Measurements from ENCODE around the gene ZSCAN22.

The ZSCAN22 gene

DNA sequence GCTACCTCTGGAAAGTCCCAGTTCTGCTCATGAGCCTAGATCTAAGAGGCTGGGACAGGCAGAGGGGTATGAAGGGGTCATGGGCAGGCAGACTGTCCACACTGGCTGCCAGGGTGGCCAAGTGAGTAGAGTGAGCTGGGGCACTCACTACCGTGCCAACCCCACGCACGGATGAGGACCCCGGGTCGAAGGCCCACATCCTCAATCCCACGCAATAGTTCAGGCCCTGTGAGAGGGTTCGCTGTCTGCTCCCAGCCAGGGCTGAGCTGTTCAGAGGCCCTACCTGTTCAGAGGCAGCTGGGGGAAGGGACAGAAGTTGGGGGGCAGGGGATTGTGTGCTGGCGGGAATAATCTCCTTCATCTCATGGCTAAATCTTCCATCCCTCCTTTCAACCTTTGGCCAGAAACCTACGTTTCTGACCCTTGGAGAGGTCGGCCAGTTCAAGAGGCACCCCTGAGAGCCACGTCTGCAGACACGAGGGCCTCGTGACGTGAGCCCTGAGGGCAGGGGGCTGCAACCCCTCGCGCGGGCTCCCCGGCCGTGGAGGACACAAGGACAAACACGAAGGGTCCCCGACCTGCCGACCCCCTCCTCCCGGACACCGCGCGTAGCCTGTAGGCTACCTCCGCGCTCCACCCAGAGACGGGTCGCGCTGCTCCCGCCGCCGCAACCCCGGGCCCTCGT, 59.2 kb downstream of the ZSCAN22 start:
- TF ChIP-seq, protein P1, sequence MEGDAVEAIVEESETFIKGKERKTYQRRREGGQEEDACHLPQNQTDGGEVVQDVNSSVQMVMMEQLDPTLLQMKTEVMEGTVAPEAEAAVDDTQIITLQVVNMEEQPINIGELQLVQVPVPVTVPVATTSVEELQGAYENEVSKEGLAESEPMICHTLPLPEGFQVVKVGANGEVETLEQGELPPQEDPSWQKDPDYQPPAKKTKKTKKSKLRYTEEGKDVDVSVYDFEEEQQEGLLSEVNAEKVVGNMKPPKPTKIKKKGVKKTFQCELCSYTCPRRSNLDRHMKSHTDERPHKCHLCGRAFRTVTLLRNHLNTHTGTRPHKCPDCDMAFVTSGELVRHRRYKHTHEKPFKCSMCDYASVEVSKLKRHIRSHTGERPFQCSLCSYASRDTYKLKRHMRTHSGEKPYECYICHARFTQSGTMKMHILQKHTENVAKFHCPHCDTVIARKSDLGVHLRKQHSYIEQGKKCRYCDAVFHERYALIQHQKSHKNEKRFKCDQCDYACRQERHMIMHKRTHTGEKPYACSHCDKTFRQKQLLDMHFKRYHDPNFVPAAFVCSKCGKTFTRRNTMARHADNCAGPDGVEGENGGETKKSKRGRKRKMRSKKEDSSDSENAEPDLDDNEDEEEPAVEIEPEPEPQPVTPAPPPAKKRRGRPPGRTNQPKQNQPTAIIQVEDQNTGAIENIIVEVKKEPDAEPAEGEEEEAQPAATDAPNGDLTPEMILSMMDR (conservative IDR thresholded peaks at IDR 0.05; ENCODE audit: low read depth, low read length) = no peak
- no peak for DNase-seq (ENCODE audit: low read depth)

DNA sequence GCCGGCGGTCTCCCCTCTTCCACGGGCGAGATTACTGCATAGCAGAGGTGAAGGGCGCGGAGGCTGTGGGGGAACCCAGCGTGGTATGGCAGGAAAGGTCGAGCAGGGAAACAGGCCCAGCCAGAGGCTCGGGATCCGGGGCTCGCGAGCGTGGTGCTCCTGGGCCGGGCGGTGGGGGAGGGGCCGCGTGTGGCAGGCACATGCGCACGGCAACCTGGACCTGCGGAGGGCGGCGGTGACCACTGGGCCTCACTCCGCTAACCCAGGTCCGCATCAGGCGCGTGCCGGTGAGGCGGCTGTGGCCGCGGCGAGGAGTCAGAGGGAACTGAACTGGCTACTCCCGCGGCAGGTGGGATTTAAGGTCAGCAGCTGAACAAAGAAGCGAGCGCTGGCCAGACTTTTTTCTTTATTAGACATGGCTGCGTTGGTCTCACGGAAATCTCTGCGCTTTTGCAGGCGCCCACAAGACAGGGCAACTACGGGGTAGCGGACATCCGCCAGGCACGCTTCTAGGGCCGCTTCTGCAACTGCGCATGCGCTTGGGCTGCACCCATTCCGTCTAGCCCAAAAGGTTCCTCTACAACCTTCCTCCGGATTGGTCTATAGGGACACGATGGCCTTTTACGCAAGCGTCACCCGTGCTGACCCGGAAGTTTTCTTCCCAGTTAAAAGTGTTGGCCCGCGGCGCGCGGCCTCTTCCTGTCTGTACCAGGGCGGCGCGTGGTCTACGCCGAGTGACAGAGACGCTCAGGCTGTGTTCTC, 60.0 kb downstream of the ZSCAN22 start, which contains the start of gene RPS5:
TSS of gene RPS5 (plus strand) at position 694 of the 762 bp plus-strand sequence. CDS start 869 bp downstream, outside the sequence.
- peak; percentile 97 for DNase-seq (ENCODE audit: low read depth)

More for the DNA sequence above, 59.2 kb downstream of the ZSCAN22 start:
- H3K4me3 ChIP-seq (ENCODE audit: low read length) = peak overlapping the region; percentile 66

DNA sequence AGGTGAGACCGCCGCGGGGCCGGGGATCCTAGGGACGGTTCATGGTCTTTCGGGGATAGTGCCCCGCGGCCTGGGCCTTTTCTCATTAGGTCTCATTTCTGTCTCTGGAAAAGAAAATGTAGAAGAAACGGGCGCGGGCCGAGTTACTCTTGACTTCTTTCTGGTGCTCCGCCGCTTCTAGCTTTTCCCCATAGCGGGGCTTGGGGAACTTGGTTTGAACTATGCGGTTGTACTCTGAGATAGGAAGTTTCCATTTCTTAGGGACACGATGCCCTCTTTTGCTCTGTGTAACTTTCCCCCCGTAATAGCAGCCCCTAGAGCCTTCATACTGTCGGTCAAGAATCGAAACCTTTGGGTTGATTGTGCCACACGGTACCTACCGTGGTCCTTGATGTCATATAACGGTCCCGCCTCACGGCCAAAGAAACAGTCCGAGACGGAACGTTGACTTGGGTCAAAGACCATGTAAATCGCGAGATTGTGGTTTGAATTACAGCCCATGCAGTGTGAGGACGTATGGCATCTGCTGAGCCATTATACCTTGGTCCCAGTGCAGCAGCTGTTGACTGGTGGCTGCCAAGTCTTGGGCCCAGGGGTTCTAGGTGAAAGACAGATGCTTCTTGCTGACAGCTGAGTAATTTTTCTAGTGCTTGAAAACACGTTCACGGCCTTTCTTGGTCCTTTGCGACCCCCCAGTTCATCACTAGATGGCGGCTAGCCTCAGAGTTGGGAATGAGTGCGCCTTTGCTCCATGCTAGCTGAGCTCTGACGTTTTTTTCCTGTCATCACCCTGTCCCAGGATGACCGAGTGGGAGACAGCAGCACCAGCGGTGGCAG, 60.8 kb downstream of the ZSCAN22 start:
- peak overlapping the region; percentile 66 for H3K4me3 ChIP-seq (ENCODE audit: low read length)
- TF ChIP-seq, protein P1 (conservative IDR thresholded peaks at IDR 0.05; ENCODE audit: low read depth, low read length) = peak; percentile 15
- no peak for DNase-seq (ENCODE audit: low read depth)

More for the DNA sequence above, 60.0 kb downstream of the ZSCAN22 start, which contains the start of gene RPS5:
- TF ChIP-seq, protein P1 (conservative IDR thresholded peaks at IDR 0.05; ENCODE audit: low read depth, low read length) = no peak
- peak within 1 kb of the TSS; percentile 66 for H3K4me3 ChIP-seq (ENCODE audit: low read length)

DNA sequence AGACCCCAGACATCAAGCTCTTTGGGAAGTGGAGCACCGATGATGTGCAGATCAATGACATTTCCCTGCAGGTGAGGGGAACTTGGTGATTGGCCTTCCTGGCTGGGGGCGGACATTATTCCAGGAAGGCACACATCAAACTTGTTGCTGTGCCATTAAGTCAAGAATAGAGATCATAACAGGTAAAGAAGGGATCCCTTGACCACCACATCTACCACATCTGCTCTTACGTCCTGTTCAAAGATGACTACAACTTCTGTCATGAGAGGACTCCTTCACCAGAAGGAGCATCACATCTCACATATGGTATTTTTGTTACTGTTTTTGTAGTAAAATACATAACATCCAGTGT, 61.4 kb downstream of the ZSCAN22 start:
- no peak for DNase-seq (ENCODE audit: low read depth)

More for the DNA sequence above, 61.4 kb downstream of the ZSCAN22 start:
- TF ChIP-seq, protein P1 (conservative IDR thresholded peaks at IDR 0.05; ENCODE audit: low read depth, low read length) = peak; percentile 1
- H3K4me3 ChIP-seq (ENCODE audit: low read length) = peak overlapping the region; percentile 66

All from retinal pigment epithelial cell (primary cell).